ENCODE results near the gene BFSP2. TPM values are rescaled to one million over a fixed set of nuclear protein-coding genes. Genes with fewer than 3 reads are reported as not detected.

BFSP2 gene
- total RNA-seq, 2 experiments from 2014 or later: 0.21 TPM; not detected in 1

GRCh38 chr3:133460809-133461208, 61.0 kb downstream of the BFSP2 start:
- peaks cover 29% of the 10 kb centered on the region for H3K4me1 Mint-ChIP-seq
- ATAC-seq (peak; percentile 73), DNase-seq (no peak)
- ChIA-PET CTCF (interaction anchor here (0.7 to 1.3 kb wide), 3 partner anchors 12 to 112 kb away, joined by 3 to 5 read pairs (median 4); partner anchors contain the start of gene CDV3), POLR2A (interaction anchor here (1.8 kb wide), 1 partner anchor 115 kb away, joined by 3 read pairs; no protein-coding TSS in a partner anchor)
- no peaks in the 10 kb centered on the region for H3K27me3 Mint-ChIP-seq
- H3K27ac Mint-ChIP-seq: peak overlapping the region; percentile 19
- no peaks in the 10 kb centered on the region for H3K36me3 Mint-ChIP-seq (ENCODE audit: low read depth)
- no peaks in the 10 kb centered on the region for H3K9me3 Mint-ChIP-seq (ENCODE audit: low read depth)
- no peak overlapping the region for H3K4me3 Mint-ChIP-seq
- intact Hi-C loops (cut with DNase I, micrococcal nuclease): loop anchor here in 1 of 2 experiments (10.0 kb wide), 1 partner anchor 464 kb away; no protein-coding TSS in a partner anchor

- ChIA-PET CTCF (interaction anchor here (0.7 to 1.3 kb wide), 3 partner anchors 12 to 112 kb away, joined by 3 to 5 read pairs (median 4); partner anchors contain the start of gene CDV3), POLR2A (no interaction called here)
- peak; percentile 61 for ATAC-seq
- Mint-ChIP-seq H3K4me3 (no peak overlapping the region), H3K27ac (no peak overlapping the region), H3K9me3 (ENCODE audit: low read depth) (no peaks in the 10 kb centered on the region), H3K4me1 (peaks cover 29% of the 10 kb centered on the region), H3K36me3 (ENCODE audit: low read depth) (no peaks in the 10 kb centered on the region), H3K27me3 (no peaks in the 10 kb centered on the region)
- intact Hi-C loops (cut with DNase I, micrococcal nuclease): loop anchor here in 1 of 2 experiments (10.0 kb wide), 1 partner anchor 464 kb away; no protein-coding TSS in a partner anchor
- no peak for DNase-seq
Observed at GRCh38 chr3:133461291-133461690, 61.4 kb downstream of the BFSP2 start.

- DNase-seq (no peak), ATAC-seq (no peak)
- Mint-ChIP-seq H3K4me1 (peaks cover 42% of the 10 kb centered on the region), H3K27me3 (no peaks in the 10 kb centered on the region), H3K9me3 (ENCODE audit: low read depth) (no peaks in the 10 kb centered on the region), H3K4me3 (no peak overlapping the region), H3K27ac (no peak overlapping the region), H3K36me3 (ENCODE audit: low read depth) (no peaks in the 10 kb centered on the region)
- intact Hi-C loops (cut with DNase I, micrococcal nuclease): loop anchor here in 1 of 2 experiments (10.0 kb wide), 1 partner anchor 461 kb away; no protein-coding TSS in a partner anchor
- CTCF ChIA-PET: interaction anchor here (0.6 to 1.3 kb wide), 6 partner anchors 11 to 115 kb away, joined by 3 to 4 read pairs (median 3); no protein-coding TSS in a partner anchor
- POLR2A ChIA-PET: no interaction called here
Observed at GRCh38 chr3:133463347-133463860, 63.5 kb downstream of the BFSP2 start.

GRCh38 chr3:133464573-133464972, 64.7 kb downstream of the BFSP2 start:
- Mint-ChIP-seq H3K36me3 (ENCODE audit: low read depth) (no peaks in the 10 kb centered on the region), H3K27me3 (no peaks in the 10 kb centered on the region), H3K27ac (no peak overlapping the region), H3K4me3 (no peak overlapping the region), H3K4me1 (peaks cover 44% of the 10 kb centered on the region), H3K9me3 (ENCODE audit: low read depth) (no peaks in the 10 kb centered on the region)
- ATAC-seq: no peak
- ChIA-PET CTCF (interaction anchor here (0.7 to 1.1 kb wide), 5 partner anchors 15 to 742 kb away, joined by 3 to 4 read pairs (median 3); no protein-coding TSS in a partner anchor), POLR2A (no interaction called here)
- intact Hi-C loops (cut with DNase I, micrococcal nuclease): loop anchor here in 1 of 2 experiments (1.0 to 10.0 kb wide), 2 partner anchors 11 to 460 kb away; no protein-coding TSS in a partner anchor
- DNase-seq: no peak

- no peaks in the 10 kb centered on the region for H3K27me3 Mint-ChIP-seq
- peak overlapping the region; percentile 2 for H3K27ac Mint-ChIP-seq
- no peaks in the 10 kb centered on the region for H3K36me3 Mint-ChIP-seq (ENCODE audit: low read depth)
- no peak overlapping the region for H3K4me3 Mint-ChIP-seq
- DNase-seq: no peak
- CTCF ChIA-PET: interaction anchor here (1.4 to 2.5 kb wide), 2 partner anchors 112 to 128 kb away, joined by 3 to 6 read pairs; no protein-coding TSS in a partner anchor
- ATAC-seq: peak; percentile 30
- H3K4me1 Mint-ChIP-seq: peaks cover 30% of the 10 kb centered on the region
- H3K9me3 Mint-ChIP-seq (ENCODE audit: low read depth): no peaks in the 10 kb centered on the region
- intact Hi-C loops (cut with DNase I, micrococcal nuclease): loop anchor here in 1 of 2 experiments (10.0 kb wide), 1 partner anchor 458 kb away; no protein-coding TSS in a partner anchor
- POLR2A ChIA-PET: no interaction called here
Observed at GRCh38 chr3:133466531-133467386, 66.9 kb downstream of the BFSP2 start.

- Mint-ChIP-seq H3K27ac (no peak overlapping the region), H3K27me3 (no peaks in the 10 kb centered on the region), H3K4me3 (no peak overlapping the region), H3K4me1 (peaks cover 26% of the 10 kb centered on the region), H3K9me3 (ENCODE audit: low read depth) (no peaks in the 10 kb centered on the region), H3K36me3 (ENCODE audit: low read depth) (no peaks in the 10 kb centered on the region)
- no peak for ATAC-seq
- intact Hi-C loops (cut with DNase I, micrococcal nuclease): loop anchor here in 1 of 2 experiments (10.0 kb wide), 1 partner anchor 457 kb away; no protein-coding TSS in a partner anchor
- CTCF ChIA-PET: interaction anchor here (0.8 to 2.5 kb wide), 7 partner anchors 8 to 127 kb away, joined by 3 to 6 read pairs (median 3); no protein-coding TSS in a partner anchor
- POLR2A ChIA-PET: interaction anchor here (0.8 to 1.6 kb wide), 2 partner anchors 19 to 105 kb away, joined by 3 to 4 read pairs; no protein-coding TSS in a partner anchor
- no peak for DNase-seq
Observed at GRCh38 chr3:133467780-133468179, 67.9 kb downstream of the BFSP2 start.

GRCh38 chr3:133468251-133468721, 68.4 kb downstream of the BFSP2 start:
- Mint-ChIP-seq H3K36me3 (ENCODE audit: low read depth) (no peaks in the 10 kb centered on the region), H3K4me1 (peaks cover 23% of the 10 kb centered on the region), H3K27ac (no peak overlapping the region), H3K9me3 (ENCODE audit: low read depth) (no peaks in the 10 kb centered on the region), H3K4me3 (no peak overlapping the region), H3K27me3 (no peaks in the 10 kb centered on the region)
- POLR2A ChIA-PET: interaction anchor here (0.6 to 1.6 kb wide), 3 partner anchors 20 to 745 kb away, joined by 3 to 4 read pairs (median 3); no protein-coding TSS in a partner anchor
- ATAC-seq (peak; percentile 66), DNase-seq (no peak)
- CTCF ChIA-PET: interaction anchor here (0.8 to 2.5 kb wide), 7 partner anchors 9 to 127 kb away, joined by 3 to 6 read pairs (median 3); no protein-coding TSS in a partner anchor
- intact Hi-C loops (cut with DNase I, micrococcal nuclease): loop anchor here in 1 of 2 experiments (10.0 kb wide), 1 partner anchor 457 kb away; no protein-coding TSS in a partner anchor

- Mint-ChIP-seq H3K4me3 (no peak overlapping the region), H3K4me1 (peaks cover 18% of the 10 kb centered on the region), H3K27ac (no peak overlapping the region), H3K27me3 (no peaks in the 10 kb centered on the region), H3K36me3 (ENCODE audit: low read depth) (no peaks in the 10 kb centered on the region), H3K9me3 (ENCODE audit: low read depth) (no peaks in the 10 kb centered on the region)
- intact Hi-C loops (cut with DNase I, micrococcal nuclease): loop anchor here in 1 of 2 experiments (10.0 kb wide), 1 partner anchor 456 kb away; no protein-coding TSS in a partner anchor
- ATAC-seq (no peak), DNase-seq (no peak)
- POLR2A ChIA-PET: interaction anchor here (0.7 to 1.6 kb wide), 2 partner anchors 21 to 93 kb away, joined by 3 to 4 read pairs; no protein-coding TSS in a partner anchor
- CTCF ChIA-PET: interaction anchor here (1.4 to 2.5 kb wide), 2 partner anchors 10 to 109 kb away, joined by 4 to 6 read pairs; no protein-coding TSS in a partner anchor
Observed at GRCh38 chr3:133469140-133469731, 69.4 kb downstream of the BFSP2 start.

- Mint-ChIP-seq H3K27me3 (no peaks in the 10 kb centered on the region), H3K9me3 (ENCODE audit: low read depth) (no peaks in the 10 kb centered on the region), H3K4me1 (peaks cover 34% of the 10 kb centered on the region), H3K4me3 (no peak overlapping the region), H3K36me3 (ENCODE audit: low read depth) (no peaks in the 10 kb centered on the region), H3K27ac (no peak overlapping the region)
- ChIA-PET CTCF (interaction anchor here (0.6 to 1.5 kb wide), 2 partner anchors 16 to 75 kb away, joined by 3 to 7 read pairs; no protein-coding TSS in a partner anchor), POLR2A (no interaction called here)
- DNase-seq: no peak
- intact Hi-C loops (cut with DNase I, micrococcal nuclease): no loop called here
- no peak for ATAC-seq
Observed at GRCh38 chr3:133472242-133472641, 72.4 kb downstream of the BFSP2 start.

GRCh38 chr3:133472889-133473288, 73.0 kb downstream of the BFSP2 start:
- POLR2A ChIA-PET: no interaction called here
- CTCF ChIA-PET: interaction anchor here (0.6 to 1.5 kb wide), 3 partner anchors 16 to 100 kb away, joined by 3 to 7 read pairs (median 3); no protein-coding TSS in a partner anchor

More at GRCh38 chr3:133472889-133473288, 73.0 kb downstream of the BFSP2 start:
- Mint-ChIP-seq H3K36me3 (ENCODE audit: low read depth) (no peaks in the 10 kb centered on the region), H3K4me1 (peaks cover 36% of the 10 kb centered on the region), H3K27me3 (no peaks in the 10 kb centered on the region), H3K27ac (no peak overlapping the region), H3K9me3 (ENCODE audit: low read depth) (no peaks in the 10 kb centered on the region), H3K4me3 (no peak overlapping the region)
- ATAC-seq (no peak), DNase-seq (no peak)
- intact Hi-C loops (cut with DNase I, micrococcal nuclease): no loop called here
